SK-N-SH (cell line): ENCODE results near the gene TSSK2. TPM values are rescaled to one million over a fixed set of nuclear protein-coding genes. Genes with fewer than 3 reads are reported as not detected.
"Not testable (repeated sequence)": the region's sequence is repeated elsewhere in the genome, so short reads cannot be mapped to it uniquely, and the experiment has no call there.

Source experiments
- CTCF ChIA-PET: fragments of 300-600, 350-600 bp; formaldehyde crosslinking; extraction: SDS; loops from one replicate; lab custom pipeline; 2021; lab: Yijun Ruan, JAX
- POLR2A ChIA-PET: fragments of 350-600 bp; sonication (Branson Sonifier 250); formaldehyde crosslinking; extraction: SDS; loops from one replicate; lab custom pipeline; 2020; ENCODE audit warnings: antibody characterized with exemption, inconsistent platforms; lab: Yijun Ruan, JAX
- DNase-seq: peaks from one replicate; pipeline ENCODE4 v3.0.0; 2012
- H2AFZ ChIP-seq: fragments of 200-600 bp; sonication (generic); 2 replicates; pipeline ENCODE4 v1.8.1; 2016; ENCODE audit warnings: antibody characterized with exemption, mild to moderate bottlenecking, low read depth
- H3F3A ChIP-seq: fragments of 200-600 bp; sonication (generic); replicated peaks from 2 replicates; pipeline ENCODE3; 2016; ENCODE audit warnings: antibody characterized with exemption, mild to moderate bottlenecking; ENCODE audit not compliant: insufficient read depth
- H3K27ac ChIP-seq, 2 experiments: fragments of 200-500 bp in 1 of 2; fragments of 200-600 bp in 1 of 2; sonication (Bioruptor generic) in 1 of 2; sonication (generic), shearing (Covaris generic) in 1 of 2; 2 replicates each; pipeline versions ENCODE4 v1.5.1 to v1.6.1; 2014 to 2016; ENCODE audit warnings: low read depth in 2 of 2, inconsistent platforms in 1 of 2, low read length in 1 of 2, mild to moderate bottlenecking in 1 of 2, mixed read lengths in 1 of 2
- H3K27me3 ChIP-seq: fragments of 200-600 bp; sonication (generic), shearing (Covaris generic); 2 replicates; pipeline ENCODE4 v1.6.1; 2016; ENCODE audit warnings: mixed run types; ENCODE audit not compliant: insufficient read depth
- H3K36me3 ChIP-seq, 2 experiments: fragments of 200-500 bp in 1 of 2; fragments of 200-600 bp in 1 of 2; sonication (Bioruptor generic) in 1 of 2; sonication (generic) in 1 of 2; replicated peaks in 1 of 2; 2 replicates each; pipeline versions ENCODE3 to v1.5.1; 2014 to 2016; ENCODE audit warnings: low read length in 1 of 2, mild to moderate bottlenecking in 1 of 2; ENCODE audit not compliant: insufficient read depth in 2 of 2, control insufficient read depth in 1 of 2
- H3K4me1 ChIP-seq, 2 experiments: fragments of 200-500 bp in 1 of 2; fragments of 200-600 bp in 1 of 2; sonication (Bioruptor generic) in 1 of 2; sonication (generic), shearing (Covaris generic) in 1 of 2; 2 replicates each; pipeline versions ENCODE4 v1.5.1 to v1.6.1; 2014 to 2016; ENCODE audit warnings: low read depth in 1 of 2, low read length in 1 of 2, mixed run types in 1 of 2; ENCODE audit not compliant: insufficient read depth in 2 of 2, control insufficient read depth in 1 of 2
- H3K4me2 ChIP-seq: fragments of 200-600 bp; sonication (generic), shearing (Covaris generic); 2 replicates; pipeline ENCODE4 v1.6.1; 2017; ENCODE audit warnings: mixed run types
- H3K4me3 ChIP-seq, 2 experiments: fragments of 200-500 bp in 1 of 2; fragments of 200-600 bp in 1 of 2; sonication (Bioruptor generic) in 1 of 2; sonication (generic), shearing (Covaris generic) in 1 of 2; 2 replicates each; pipeline versions ENCODE4 v1.5.1 to v1.8.1; 2014 to 2016; ENCODE audit warnings: low read depth in 2 of 2, inconsistent platforms in 1 of 2, low read length in 1 of 2, mild to moderate bottlenecking in 1 of 2, mixed read lengths in 1 of 2, moderate library complexity in 1 of 2
- H3K79me2 ChIP-seq: fragments of 200-600 bp; sonication (generic); 2 replicates; pipeline ENCODE4 v1.8.1; 2017; ENCODE audit warnings: mild to moderate bottlenecking; ENCODE audit not compliant: insufficient read depth
- H3K9ac ChIP-seq: fragments of 200-600 bp; sonication (generic); 2 replicates; pipeline ENCODE4 v1.6.1; 2017; ENCODE audit warnings: mixed run types
- H3K9me2 ChIP-seq: fragments of 200-600 bp; sonication (generic); 2 replicates; pipeline ENCODE4 v1.6.1; 2017; ENCODE audit warnings: mixed run types
- H3K9me3 ChIP-seq: fragments of 200-600 bp; sonication (generic); 2 replicates; pipeline ENCODE4 v1.6.1; 2017; ENCODE audit warnings: mixed run types, mild to moderate bottlenecking, moderate library complexity
- H4K20me1 ChIP-seq: fragments of 200-600 bp; sonication (generic); 2 replicates; pipeline ENCODE4 v1.6.1; 2017; ENCODE audit warnings: mild to moderate bottlenecking, mixed run types; ENCODE audit not compliant: insufficient read depth
- CHD2 ChIP-seq: fragments of 150-350 bp; IDR thresholded peaks from 2 replicates; pipeline ENCODE4 v1.6.1; 2018; ENCODE audit warnings: low read length; ENCODE audit not compliant: partially characterized antibody
- EZH2phosphoT487 ChIP-seq: fragments of 200-600 bp; sonication (generic); IDR thresholded peaks from 2 replicates; pipeline ENCODE4 v1.6.1; 2017; ENCODE audit warnings: low read depth, mixed run types, mild to moderate bottlenecking, antibody characterized with exemption, moderate library complexity, borderline replicate concordance
- FOSL2 ChIP-seq: IDR thresholded peaks from 2 replicates; pipeline ENCODE4 v1.4.0; 2012; ENCODE audit warnings: low read depth, mild to moderate bottlenecking, moderate library complexity, borderline replicate concordance
- FOXJ3 ChIP-seq: sonication (generic); formaldehyde crosslinking; IDR thresholded peaks from 2 replicates; pipeline ENCODE4 v1.5.1; 2020; ENCODE audit warnings: mild to moderate bottlenecking, missing genetic modification reagents
- FOXM1 ChIP-seq: IDR thresholded peaks from 2 replicates; pipeline ENCODE4 v1.4.0; 2012; ENCODE audit warnings: low read depth, mild to moderate bottlenecking
- GABPA ChIP-seq: IDR thresholded peaks from 2 replicates; pipeline ENCODE4 v1.4.0; 2012; ENCODE audit warnings: low read depth, mild to moderate bottlenecking
- NRF1 ChIP-seq: IDR thresholded peaks from 2 replicates; pipeline ENCODE4 v1.6.1; 2012; ENCODE audit warnings: low read depth, mild to moderate bottlenecking, low read length
- POLR2AphosphoS5 ChIP-seq: IDR thresholded peaks from 2 replicates; pipeline ENCODE4 v1.6.1; 2012; ENCODE audit warnings: low read depth, low read length
- RCOR1 ChIP-seq: fragments of 150-350 bp; IDR thresholded peaks from 2 replicates; pipeline ENCODE4 v1.6.1; 2017; ENCODE audit warnings: antibody characterized with exemption, low read length
- RFX5 ChIP-seq: IDR thresholded peaks from 2 replicates; pipeline ENCODE4 v1.6.1; 2012; ENCODE audit warnings: mild to moderate bottlenecking, improper control_type of control experiment, low read length
- RXRA ChIP-seq: IDR thresholded peaks from 2 replicates; pipeline ENCODE4 v1.4.0; 2012; ENCODE audit warnings: low read depth, mild to moderate bottlenecking, borderline replicate concordance
- SIN3A ChIP-seq: IDR thresholded peaks from 2 replicates; pipeline ENCODE4 v1.6.1; 2012; ENCODE audit warnings: low read depth, mild to moderate bottlenecking, low read length, moderate library complexity, borderline replicate concordance
- TAF1 ChIP-seq: IDR thresholded peaks from 2 replicates; pipeline ENCODE4 v1.6.1; 2012; ENCODE audit warnings: low read depth, mild to moderate bottlenecking, low read length, moderate library complexity, borderline replicate concordance
- TCF12 ChIP-seq: IDR thresholded peaks from 2 replicates; pipeline ENCODE4 v1.4.0; 2012
- YY1 ChIP-seq: IDR thresholded peaks from 2 replicates; pipeline ENCODE4 v1.4.0; 2012; ENCODE audit warnings: low read depth, mild to moderate bottlenecking
- WGBS: methylation state at CpG from one replicate; pipeline ENCODE4 v1.1.6; 2017; ENCODE audit warnings: low lambda C conversion rate; 5-methylcytosine and 5-hydroxymethylcytosine counted together
- polyA plus RNA-seq, 3 experiments: library from polyadenylated mRNA; depleted of rRNA; stranded (reverse); fragments of >200 nt; gene quantifications; 2 replicates each; pipeline ENCODE4 v1.2.3, GENCODE V29; 2012
- TF ChIP-seq, protein P1 (sequence below): fragments of 150-350 bp; IDR thresholded peaks from 2 replicates; pipeline ENCODE4 v1.6.1; 2016; ENCODE audit warnings: mild to moderate bottlenecking, low read depth, low read length
- TF ChIP-seq, protein P2 (sequence below): IDR thresholded peaks from 2 replicates; pipeline ENCODE4 v1.6.1; 2012; ENCODE audit warnings: mild to moderate bottlenecking, low read depth, low read length, moderate library complexity
- TF ChIP-seq, protein P3 (sequence below): fragments of 150-350 bp; IDR thresholded peaks from 2 replicates; pipeline ENCODE4 v1.6.1; 2017; ENCODE audit warnings: antibody characterized with exemption, low read length, low read depth, borderline replicate concordance

Gene TSSK2
- polyA plus RNA-seq, 1 of the 3 experiments (the other 2 are of a cell fraction), result not detected

DNA sequence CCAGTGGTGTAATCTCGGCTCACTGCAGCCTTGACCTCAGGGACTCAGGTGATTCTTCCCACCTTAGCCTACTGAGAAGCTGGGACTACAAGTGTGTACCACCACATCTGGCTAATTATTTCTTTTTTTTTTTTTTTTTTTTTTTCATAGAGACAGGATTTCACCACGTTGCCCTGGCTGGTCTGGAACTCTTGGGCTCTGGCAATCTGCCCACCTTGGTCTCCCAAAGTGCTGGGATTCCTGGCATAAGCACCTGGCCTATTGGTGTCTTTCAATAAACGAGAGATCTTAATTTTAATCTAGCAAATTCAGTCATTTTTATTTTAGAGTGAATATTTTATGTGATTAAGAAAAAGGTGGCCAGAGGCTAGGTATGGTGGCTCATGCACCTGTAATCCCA, 49.0 kb upstream of the TSSK2 start:
- CTCF ChIA-PET, result interaction anchor here (1.1 kb wide), 1 partner anchor 8 kb away, joined by 4 read pairs; no protein-coding TSS in a partner anchor

DNA sequence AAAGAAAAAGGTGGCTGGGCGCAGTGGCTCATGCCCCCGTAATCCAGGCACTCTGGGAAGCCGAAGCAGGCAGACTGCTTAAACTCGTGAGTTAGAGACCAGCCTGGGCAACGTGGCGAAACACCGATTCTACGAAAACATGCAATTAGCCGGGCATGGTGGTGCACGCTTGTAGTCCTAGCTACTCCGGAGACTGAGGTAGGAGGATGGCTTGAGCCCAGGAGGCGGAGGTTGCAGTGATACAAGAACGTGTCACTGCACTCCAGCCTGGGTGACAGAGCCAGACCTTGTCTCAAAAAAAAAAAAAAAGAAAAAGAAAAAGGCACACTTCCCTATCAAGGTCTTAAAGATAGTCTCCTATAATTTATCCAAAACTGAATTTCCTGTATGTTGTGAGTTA, 48.3 kb upstream of the TSSK2 start:
- Histone ChIP-seq H3K27ac (no peak overlapping the region), H3K36me3 (peaks cover 0 to 14% of the 10 kb centered on the region in 2 experiments), H3K27me3 (no peaks in the 10 kb centered on the region), H3K4me3 (no peak overlapping the region), H3K9me2 (no peaks in the 10 kb centered on the region), H3K4me2 (no peak overlapping the region), H3K79me2 (peaks cover 15% of the 10 kb centered on the region; the same call in 1 of the 2 replicates), H3F3A (no peaks in the 10 kb centered on the region), H2AFZ (no peak overlapping the region), H4K20me1 (peaks cover 18% of the 10 kb centered on the region), H3K9me3 (no peaks in the 10 kb centered on the region), H3K9ac (no peak overlapping the region), H3K4me1 (peaks cover 5 to 6% of the 10 kb centered on the region in 2 experiments; a peak in 2 of 4 replicates)
- ChIA-PET CTCF (interaction anchor here (1.1 kb wide), 1 partner anchor 9 kb away, joined by 4 read pairs; no protein-coding TSS in a partner anchor), POLR2A (no interaction called here)
- DNase-seq, result no peak
- WGBS, result 98% methylated on average over 13 of the region's 13 CpGs
- no peak for TF ChIP-seq FOXJ3
- TF ChIP-seq RXRA, result no peak
- TF ChIP-seq EZH2phosphoT487, result no peak
- TF ChIP-seq YY1, result no peak
- no peak for TF ChIP-seq SIN3A
- no peak for TF ChIP-seq CHD2
- no peak for TF ChIP-seq TCF12
- no peak for TF ChIP-seq GABPA
- TF ChIP-seq, all 33 proteins: peak for 0

More for the DNA sequence above, 49.0 kb upstream of the TSSK2 start:
- no peaks in the 10 kb centered on the region for H3K27me3 ChIP-seq
- no peaks in the 10 kb centered on the region for H3K9me2 ChIP-seq
- H4K20me1 ChIP-seq, result peaks cover 18% of the 10 kb centered on the region
- H3K4me1 ChIP-seq, result peaks cover 5 to 6% of the 10 kb centered on the region in 2 experiments; a peak in 2 of 4 replicates
- WGBS, result 80% methylated on average over 3 of the region's 3 CpGs
- H3K9me3 ChIP-seq, result no peaks in the 10 kb centered on the region
- DNase-seq, result no peak
- H3K9ac ChIP-seq, result no peak overlapping the region
- H3K36me3 ChIP-seq, result peaks cover 0 to 14% of the 10 kb centered on the region in 2 experiments
- no peaks in the 10 kb centered on the region for H3F3A ChIP-seq
- no peak for TF ChIP-seq FOXM1
- TF ChIP-seq, protein P1, sequence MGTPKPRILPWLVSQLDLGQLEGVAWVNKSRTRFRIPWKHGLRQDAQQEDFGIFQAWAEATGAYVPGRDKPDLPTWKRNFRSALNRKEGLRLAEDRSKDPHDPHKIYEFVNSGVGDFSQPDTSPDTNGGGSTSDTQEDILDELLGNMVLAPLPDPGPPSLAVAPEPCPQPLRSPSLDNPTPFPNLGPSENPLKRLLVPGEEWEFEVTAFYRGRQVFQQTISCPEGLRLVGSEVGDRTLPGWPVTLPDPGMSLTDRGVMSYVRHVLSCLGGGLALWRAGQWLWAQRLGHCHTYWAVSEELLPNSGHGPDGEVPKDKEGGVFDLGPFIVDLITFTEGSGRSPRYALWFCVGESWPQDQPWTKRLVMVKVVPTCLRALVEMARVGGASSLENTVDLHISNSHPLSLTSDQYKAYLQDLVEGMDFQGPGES, result no peak
- no peak for TF ChIP-seq RFX5
- no peak for TF ChIP-seq NRF1
- TF ChIP-seq YY1, result no peak
- TF ChIP-seq, protein P2, sequence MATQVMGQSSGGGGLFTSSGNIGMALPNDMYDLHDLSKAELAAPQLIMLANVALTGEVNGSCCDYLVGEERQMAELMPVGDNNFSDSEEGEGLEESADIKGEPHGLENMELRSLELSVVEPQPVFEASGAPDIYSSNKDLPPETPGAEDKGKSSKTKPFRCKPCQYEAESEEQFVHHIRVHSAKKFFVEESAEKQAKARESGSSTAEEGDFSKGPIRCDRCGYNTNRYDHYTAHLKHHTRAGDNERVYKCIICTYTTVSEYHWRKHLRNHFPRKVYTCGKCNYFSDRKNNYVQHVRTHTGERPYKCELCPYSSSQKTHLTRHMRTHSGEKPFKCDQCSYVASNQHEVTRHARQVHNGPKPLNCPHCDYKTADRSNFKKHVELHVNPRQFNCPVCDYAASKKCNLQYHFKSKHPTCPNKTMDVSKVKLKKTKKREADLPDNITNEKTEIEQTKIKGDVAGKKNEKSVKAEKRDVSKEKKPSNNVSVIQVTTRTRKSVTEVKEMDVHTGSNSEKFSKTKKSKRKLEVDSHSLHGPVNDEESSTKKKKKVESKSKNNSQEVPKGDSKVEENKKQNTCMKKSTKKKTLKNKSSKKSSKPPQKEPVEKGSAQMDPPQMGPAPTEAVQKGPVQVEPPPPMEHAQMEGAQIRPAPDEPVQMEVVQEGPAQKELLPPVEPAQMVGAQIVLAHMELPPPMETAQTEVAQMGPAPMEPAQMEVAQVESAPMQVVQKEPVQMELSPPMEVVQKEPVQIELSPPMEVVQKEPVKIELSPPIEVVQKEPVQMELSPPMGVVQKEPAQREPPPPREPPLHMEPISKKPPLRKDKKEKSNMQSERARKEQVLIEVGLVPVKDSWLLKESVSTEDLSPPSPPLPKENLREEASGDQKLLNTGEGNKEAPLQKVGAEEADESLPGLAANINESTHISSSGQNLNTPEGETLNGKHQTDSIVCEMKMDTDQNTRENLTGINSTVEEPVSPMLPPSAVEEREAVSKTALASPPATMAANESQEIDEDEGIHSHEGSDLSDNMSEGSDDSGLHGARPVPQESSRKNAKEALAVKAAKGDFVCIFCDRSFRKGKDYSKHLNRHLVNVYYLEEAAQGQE, result no peak
- no peak for TF ChIP-seq FOSL2
- TF ChIP-seq, protein P3, sequence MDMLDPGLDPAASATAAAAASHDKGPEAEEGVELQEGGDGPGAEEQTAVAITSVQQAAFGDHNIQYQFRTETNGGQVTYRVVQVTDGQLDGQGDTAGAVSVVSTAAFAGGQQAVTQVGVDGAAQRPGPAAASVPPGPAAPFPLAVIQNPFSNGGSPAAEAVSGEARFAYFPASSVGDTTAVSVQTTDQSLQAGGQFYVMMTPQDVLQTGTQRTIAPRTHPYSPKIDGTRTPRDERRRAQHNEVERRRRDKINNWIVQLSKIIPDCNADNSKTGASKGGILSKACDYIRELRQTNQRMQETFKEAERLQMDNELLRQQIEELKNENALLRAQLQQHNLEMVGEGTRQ, result no peak
- TF ChIP-seq TAF1, result no peak
- no peak for TF ChIP-seq RCOR1
- no peak for TF ChIP-seq POLR2AphosphoS5
- peaks cover 12% of the 10 kb centered on the region; the same call in 1 of the 2 replicates for H3K79me2 ChIP-seq
- H3K4me3 ChIP-seq, result no peak overlapping the region
- no peak overlapping the region for H3K4me2 ChIP-seq
- no peak overlapping the region for H3K27ac ChIP-seq
- no peak overlapping the region for H2AFZ ChIP-seq
- POLR2A ChIA-PET, result no interaction called here

DNA sequence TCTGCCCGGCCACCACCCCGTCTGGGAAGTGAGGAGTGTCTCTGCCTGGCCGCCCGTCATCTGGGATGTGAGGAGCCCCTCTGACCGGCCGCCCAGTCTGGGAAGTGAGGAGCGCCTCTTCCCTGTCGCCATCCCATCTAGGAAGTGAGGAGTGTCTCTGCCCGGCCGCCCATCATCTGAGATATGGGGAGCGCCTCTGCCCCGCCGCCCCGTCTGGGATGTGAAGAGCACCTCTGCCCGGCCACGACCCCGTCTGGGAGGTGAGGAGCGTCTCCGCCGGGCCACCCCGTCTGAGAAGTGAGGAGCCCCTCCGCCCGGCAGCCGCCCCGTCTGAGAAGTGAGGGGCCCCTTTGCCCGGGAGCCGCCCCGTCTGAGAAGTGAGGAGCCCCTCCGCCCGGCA, 47.0 kb upstream of the TSSK2 start:
- H3K4me2 ChIP-seq, H3K4me3 ChIP-seq, H3K27me3 ChIP-seq, H2AFZ ChIP-seq, POLR2A ChIA-PET, H3F3A ChIP-seq, H3K9me2 ChIP-seq, DNase-seq, H3K9me3 ChIP-seq, H3K27ac ChIP-seq, H3K4me1 ChIP-seq, H3K9ac ChIP-seq: not testable (repeated sequence)
- Histone ChIP-seq H3K79me2 (peaks cover 15% of the 10 kb centered on the region; the same call in 1 of the 2 replicates), H3K36me3 (peaks cover 0 to 13% of the 10 kb centered on the region in 2 experiments), H4K20me1 (peaks cover 21% of the 10 kb centered on the region)
- 96% methylated on average over 17 of the region's 30 CpGs for WGBS
- CTCF ChIA-PET, result interaction anchor here (1.2 to 1.4 kb wide), 2 partner anchors 11 to 130 kb away, joined by 4 to 6 read pairs; no protein-coding TSS in a partner anchor
